Measurements from ENCODE around the gene HPCAL1. TPM values are rescaled to one million over a fixed set of nuclear protein-coding genes. Genes with fewer than 3 reads are reported as not detected.

The HPCAL1 gene
- total and polyA plus RNA-seq, 3 experiments from 2014 or later = 44.1 to 96.3 (median 47.6) TPM

DNA sequence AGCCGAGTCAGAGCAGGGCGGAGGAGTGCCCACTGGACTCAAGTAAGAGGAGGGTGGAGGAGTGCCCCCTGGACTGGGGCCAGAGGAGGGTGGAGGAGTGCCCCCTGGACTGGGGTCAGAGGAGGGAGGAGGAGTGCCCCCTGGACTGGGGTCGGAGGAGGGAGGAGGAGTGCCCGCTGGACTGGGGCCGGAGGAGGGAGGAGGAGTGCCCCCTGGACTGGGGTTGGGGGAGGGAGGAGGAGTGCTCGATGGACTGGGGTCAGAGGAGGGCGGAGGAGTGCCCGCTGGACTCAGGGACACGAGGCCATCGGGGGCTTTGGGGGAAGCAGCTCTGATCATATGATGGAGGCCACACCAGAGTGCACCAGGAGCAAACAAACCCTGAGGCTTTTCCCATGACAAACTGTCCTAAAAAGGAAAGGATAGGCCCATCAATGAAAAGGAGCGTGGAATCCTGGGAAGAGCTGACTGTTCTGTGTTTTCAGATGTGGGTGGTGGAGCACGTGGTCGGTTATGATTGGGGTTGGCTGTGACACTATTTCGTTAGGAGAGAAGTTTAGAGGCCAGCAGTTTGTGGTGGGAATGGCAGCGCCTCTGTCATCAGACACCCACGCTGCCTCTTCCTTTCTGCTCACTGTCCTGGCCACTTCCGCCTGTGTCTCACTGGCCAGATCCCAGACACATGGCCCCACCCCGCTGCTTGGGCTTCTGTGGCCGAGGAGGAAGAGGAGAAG lies 24.5 kb upstream of the HPCAL1 start:
- CTCF ChIA-PET = interaction anchor here (1.5 kb wide), 1 partner anchor 130 kb away, joined by 5 read pairs; no protein-coding TSS in a partner anchor
- peak overlapping the region; percentile 45 for H3K27ac ChIP-seq (ENCODE audit: low read depth, low read length)
- DNase-seq = peak in 1 of 5 donors; percentile 46

GRCh38 chr2:10278763-10279471 lies 23.8 kb upstream of the HPCAL1 start:
- no peaks in the 10 kb centered on the region for H3K9me3 ChIP-seq (ENCODE audit: low read length)
- H3K27me3 ChIP-seq (ENCODE audit: insufficient read depth, low read length, poor library complexity, severe bottlenecking) = no peaks in the 10 kb centered on the region
- DNase-seq = peak in 1 of 5 donors; percentile 26
- Mint-ChIP-seq H3K36me3 (no peaks in the 10 kb centered on the region), H3K27me3 (peaks cover 0 to 3% of the 10 kb centered on the region in 2 donors), H3K4me1 (peaks cover 9 to 18% (median 14%) of the 10 kb centered on the region in 3 donors), H3K27ac (peak overlapping the region in 7 of 8 donors; percentile 20 to 86 (median 60)), H3K4me3 (peak overlapping the region in 2 of 7 donors; percentile 33 to 54), H3K9me3 (no peaks in the 10 kb centered on the region)
- H3K4me3 ChIP-seq (ENCODE audit: low read length) = no peak overlapping the region
- H3K4me1 ChIP-seq (ENCODE audit: insufficient read depth, low read length) = peaks cover 11% of the 10 kb centered on the region
- ChIA-PET CTCF (interaction anchor here (1.5 to 2.2 kb wide), 2 partner anchors 23 to 130 kb away, joined by 5 to 8 read pairs; no protein-coding TSS in a partner anchor), POLR2A (no interaction called here)
- peak overlapping the region; percentile 45 for H3K27ac ChIP-seq (ENCODE audit: low read depth, low read length)
- H3K36me3 ChIP-seq (ENCODE audit: insufficient read depth, low read length) = no peaks in the 10 kb centered on the region

More for the DNA sequence above, 24.5 kb upstream of the HPCAL1 start:
- Mint-ChIP-seq H3K4me1 (peaks cover 9 to 18% (median 14%) of the 10 kb centered on the region in 3 donors), H3K27ac (peak overlapping the region in 7 of 8 donors; percentile 51 to 86 (median 67)), H3K36me3 (no peaks in the 10 kb centered on the region), H3K9me3 (no peaks in the 10 kb centered on the region), H3K27me3 (peaks cover 0 to 3% of the 10 kb centered on the region in 2 donors), H3K4me3 (peak overlapping the region in 2 of 7 donors; percentile 33 to 54)
- Histone ChIP-seq H3K4me1 (ENCODE audit: insufficient read depth, low read length) (peaks cover 11% of the 10 kb centered on the region), H3K4me3 (ENCODE audit: low read length) (no peak overlapping the region), H3K36me3 (ENCODE audit: insufficient read depth, low read length) (no peaks in the 10 kb centered on the region), H3K9me3 (ENCODE audit: low read length) (no peaks in the 10 kb centered on the region), H3K27me3 (ENCODE audit: insufficient read depth, low read length, poor library complexity, severe bottlenecking) (no peaks in the 10 kb centered on the region)
- POLR2A ChIA-PET = no interaction called here

DNA sequence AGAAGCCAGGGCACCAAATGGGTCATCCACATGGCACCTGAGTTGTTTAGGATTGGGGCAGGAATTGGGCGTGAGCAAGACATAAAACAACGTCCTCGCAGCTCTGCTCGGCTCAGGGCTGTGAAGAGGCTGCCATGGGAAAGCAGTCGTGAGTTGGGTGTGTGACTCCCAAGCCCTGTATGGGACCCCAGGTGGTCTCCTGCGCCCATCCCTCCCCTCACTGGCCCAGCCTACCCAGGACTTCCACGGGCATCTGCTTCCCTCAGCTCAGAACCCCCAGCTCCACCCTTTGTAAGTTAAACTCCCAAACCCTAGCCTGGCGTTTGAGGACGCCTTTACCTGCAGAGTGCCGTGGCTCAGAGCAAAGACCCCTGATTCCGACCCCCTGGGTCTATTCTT lies 23.2 kb upstream of the HPCAL1 start:
- Histone ChIP-seq H3K4me1 (ENCODE audit: insufficient read depth, low read length) (peaks cover 11% of the 10 kb centered on the region), H3K4me3 (ENCODE audit: low read length) (no peak overlapping the region), H3K27ac (ENCODE audit: low read depth, low read length) (peak overlapping the region; percentile 45), H3K27me3 (ENCODE audit: insufficient read depth, low read length, poor library complexity, severe bottlenecking) (no peaks in the 10 kb centered on the region), H3K36me3 (ENCODE audit: insufficient read depth, low read length) (no peaks in the 10 kb centered on the region), H3K9me3 (ENCODE audit: low read length) (no peaks in the 10 kb centered on the region)
- peaks cover 0 to 3% of the 10 kb centered on the region in 2 donors for H3K27me3 Mint-ChIP-seq
- ChIA-PET POLR2A (no interaction called here), CTCF (interaction anchor here (1.5 to 2.2 kb wide), 3 partner anchors 22 to 130 kb away, joined by 5 to 8 read pairs (median 5); no protein-coding TSS in a partner anchor)
- peaks cover 9 to 18% (median 14%) of the 10 kb centered on the region in 3 donors for H3K4me1 Mint-ChIP-seq
- DNase-seq = peak in 1 of 5 donors; percentile 12
- H3K9me3 Mint-ChIP-seq = no peaks in the 10 kb centered on the region
- H3K4me3 Mint-ChIP-seq = no peak overlapping the region
- H3K36me3 Mint-ChIP-seq = no peaks in the 10 kb centered on the region
- peak overlapping the region in 2 of 8 donors; percentile 29 to 76 for H3K27ac Mint-ChIP-seq

- H3K36me3 ChIP-seq (ENCODE audit: insufficient read depth, low read length) = no peaks in the 10 kb centered on the region
- Mint-ChIP-seq H3K36me3 (no peaks in the 10 kb centered on the region), H3K27me3 (peaks cover 0 to 3% of the 10 kb centered on the region in 2 donors), H3K27ac (peak overlapping the region in 1 of 8 donors; percentile 76), H3K4me1 (peaks cover 9 to 18% (median 14%) of the 10 kb centered on the region in 3 donors), H3K9me3 (no peaks in the 10 kb centered on the region), H3K4me3 (peak overlapping the region in 1 of 7 donors; percentile 72)
- H3K27ac ChIP-seq (ENCODE audit: low read depth, low read length) = no peak overlapping the region
- peak in 1 of 5 donors; percentile 10 for DNase-seq
- H3K9me3 ChIP-seq (ENCODE audit: low read length) = no peaks in the 10 kb centered on the region
- no peaks in the 10 kb centered on the region for H3K27me3 ChIP-seq (ENCODE audit: insufficient read depth, low read length, poor library complexity, severe bottlenecking)
- no peak overlapping the region for H3K4me3 ChIP-seq (ENCODE audit: low read length)
- H3K4me1 ChIP-seq (ENCODE audit: insufficient read depth, low read length) = peaks cover 11% of the 10 kb centered on the region
- CTCF ChIA-PET = interaction anchor here (1.7 to 2.2 kb wide), 2 partner anchors 22 to 129 kb away, joined by 5 to 8 read pairs; no protein-coding TSS in a partner anchor
- POLR2A ChIA-PET = no interaction called here
These were observed 22.7 kb upstream of the HPCAL1 start for GRCh38 chr2:10279946-10280463.

- ChIA-PET POLR2A (no interaction called here), CTCF (no interaction called here)
- Mint-ChIP-seq H3K36me3 (no peaks in the 10 kb centered on the region), H3K27ac (peak overlapping the region in 1 of 8 donors; percentile 55), H3K9me3 (no peaks in the 10 kb centered on the region), H3K4me3 (no peak overlapping the region), H3K4me1 (peaks cover 9 to 18% (median 14%) of the 10 kb centered on the region in 3 donors), H3K27me3 (peaks cover 0 to 2% of the 10 kb centered on the region in 2 donors)
- no peak overlapping the region for H3K27ac ChIP-seq (ENCODE audit: low read depth, low read length)
- H3K4me1 ChIP-seq (ENCODE audit: insufficient read depth, low read length) = peaks cover 11% of the 10 kb centered on the region
- no peaks in the 10 kb centered on the region for H3K36me3 ChIP-seq (ENCODE audit: insufficient read depth, low read length)
- H3K9me3 ChIP-seq (ENCODE audit: low read length) = no peaks in the 10 kb centered on the region
- DNase-seq = peak in 1 of 5 donors; percentile 12
- no peak overlapping the region for H3K4me3 ChIP-seq (ENCODE audit: low read length)
- no peaks in the 10 kb centered on the region for H3K27me3 ChIP-seq (ENCODE audit: insufficient read depth, low read length, poor library complexity, severe bottlenecking)
These were observed 20.8 kb upstream of the HPCAL1 start for GRCh38 chr2:10281891-10282290.

DNA sequence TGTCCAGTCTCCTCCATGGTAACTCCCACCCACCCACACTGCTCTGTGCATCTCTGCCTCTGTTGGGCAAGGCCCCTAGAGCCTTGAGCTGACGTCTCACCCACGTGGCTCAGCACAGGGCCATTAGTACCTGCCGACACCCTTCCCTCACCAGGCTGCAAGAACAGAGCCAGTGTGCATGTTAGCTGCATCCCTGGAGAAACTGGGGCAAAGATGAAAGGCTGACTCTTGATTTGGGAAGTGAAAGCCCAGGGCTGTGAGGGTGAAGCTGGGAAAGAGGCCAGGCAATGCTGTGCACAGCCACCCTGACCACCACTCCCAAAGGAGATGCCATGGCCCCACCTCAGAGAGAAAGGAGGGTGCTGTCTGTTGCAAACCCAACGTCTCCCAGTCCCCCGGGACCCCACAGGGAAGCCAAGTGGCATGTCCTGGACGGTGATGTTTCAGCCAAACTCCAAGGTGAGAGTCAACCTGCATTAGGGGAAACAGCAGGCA lies 20.0 kb upstream of the HPCAL1 start:
- Mint-ChIP-seq H3K4me3 (no peak overlapping the region), H3K36me3 (no peaks in the 10 kb centered on the region), H3K4me1 (peaks cover 9 to 13% (median 9%) of the 10 kb centered on the region in 3 donors), H3K27ac (peak overlapping the region in 2 of 8 donors; percentile 44 to 55), H3K27me3 (peaks cover 0 to 2% of the 10 kb centered on the region in 2 donors), H3K9me3 (no peaks in the 10 kb centered on the region)
- DNase-seq = peak in 1 of 5 donors; percentile 22
- POLR2A ChIA-PET = no interaction called here
- no peaks in the 10 kb centered on the region for H3K9me3 ChIP-seq (ENCODE audit: low read length)
- H3K4me1 ChIP-seq (ENCODE audit: insufficient read depth, low read length) = peaks cover 11% of the 10 kb centered on the region
- H3K27me3 ChIP-seq (ENCODE audit: insufficient read depth, low read length, poor library complexity, severe bottlenecking) = no peaks in the 10 kb centered on the region
- H3K4me3 ChIP-seq (ENCODE audit: low read length) = no peak overlapping the region
- CTCF ChIA-PET = interaction anchor here (2.3 kb wide), 1 partner anchor 21 kb away, joined by 9 read pairs; the partner anchor contains the start of gene HPCAL1
- peak overlapping the region; percentile 51 for H3K27ac ChIP-seq (ENCODE audit: low read depth, low read length)
- H3K36me3 ChIP-seq (ENCODE audit: insufficient read depth, low read length) = no peaks in the 10 kb centered on the region

GRCh38 chr2:10283106-10284062 lies 19.3 kb upstream of the HPCAL1 start:
- Mint-ChIP-seq H3K4me3 (no peak overlapping the region), H3K27me3 (peaks cover 0 to 2% of the 10 kb centered on the region in 2 donors), H3K36me3 (no peaks in the 10 kb centered on the region), H3K27ac (peak overlapping the region in 1 of 8 donors; percentile 73), H3K4me1 (peaks cover 5 to 6% (median 5%) of the 10 kb centered on the region in 3 donors), H3K9me3 (no peaks in the 10 kb centered on the region)
- H3K27me3 ChIP-seq (ENCODE audit: insufficient read depth, low read length, poor library complexity, severe bottlenecking) = no peaks in the 10 kb centered on the region
- ChIA-PET POLR2A (no interaction called here), CTCF (interaction anchor here (1.4 to 2.3 kb wide), 3 partner anchors 12 to 126 kb away, joined by 3 to 11 read pairs (median 9); partner anchors contain the start of gene HPCAL1)
- no peaks in the 10 kb centered on the region for H3K36me3 ChIP-seq (ENCODE audit: insufficient read depth, low read length)
- peak in 1 of 5 donors; percentile 42 for DNase-seq
- H3K9me3 ChIP-seq (ENCODE audit: low read length) = no peaks in the 10 kb centered on the region
- peak overlapping the region; percentile 51 for H3K27ac ChIP-seq (ENCODE audit: low read depth, low read length)
- peaks cover 5% of the 10 kb centered on the region for H3K4me1 ChIP-seq (ENCODE audit: insufficient read depth, low read length)
- no peak overlapping the region for H3K4me3 ChIP-seq (ENCODE audit: low read length)
